Central memory CD8-positive, alpha-beta T cell (primary cell): ENCODE measurements around the gene SLA2.

Experiments used
- ATAC-seq: fragments of 150-1000 bp; cut with Tn5 transposase; replicated peaks from 2 replicates; pipeline ENCODE4 v1.10.0; 2022; ENCODE audit warnings: mild to moderate bottlenecking, moderate FRiP score, moderate number of reproducible peaks; ENCODE audit not compliant: poor library complexity, severe bottlenecking; ENCODE audit errors: extremely low read depth
- DNase-seq, 2 donors: peaks; one replicate each; pipeline ENCODE4 v3.0.0; 2021; ENCODE audit warnings: low spot score in 2 of 2
- H3K27ac Mint-ChIP-seq: one replicate; pipeline ENCODE4 v1.8.0; 2022; ENCODE audit warnings: low read depth, mild to moderate bottlenecking, moderate library complexity, mixed read lengths
- H3K27me3 Mint-ChIP-seq: one replicate; pipeline ENCODE4 v1.8.0; 2022; ENCODE audit warnings: mixed read lengths
- H3K36me3 Mint-ChIP-seq: one replicate; pipeline ENCODE4 v1.8.0; 2022; ENCODE audit warnings: mild to moderate bottlenecking, moderate library complexity, mixed read lengths; ENCODE audit not compliant: insufficient read depth
- H3K4me1 Mint-ChIP-seq: one replicate; pipeline ENCODE4 v1.8.0; 2022; ENCODE audit warnings: mixed read lengths
- H3K4me3 Mint-ChIP-seq: one replicate; pipeline ENCODE4 v1.8.0; 2022; ENCODE audit warnings: mild to moderate bottlenecking, moderate library complexity, mixed read lengths
- H3K9me3 Mint-ChIP-seq: one replicate; pipeline ENCODE4 v1.8.0; 2022; ENCODE audit warnings: mixed read lengths

SLA2 gene

DNA sequence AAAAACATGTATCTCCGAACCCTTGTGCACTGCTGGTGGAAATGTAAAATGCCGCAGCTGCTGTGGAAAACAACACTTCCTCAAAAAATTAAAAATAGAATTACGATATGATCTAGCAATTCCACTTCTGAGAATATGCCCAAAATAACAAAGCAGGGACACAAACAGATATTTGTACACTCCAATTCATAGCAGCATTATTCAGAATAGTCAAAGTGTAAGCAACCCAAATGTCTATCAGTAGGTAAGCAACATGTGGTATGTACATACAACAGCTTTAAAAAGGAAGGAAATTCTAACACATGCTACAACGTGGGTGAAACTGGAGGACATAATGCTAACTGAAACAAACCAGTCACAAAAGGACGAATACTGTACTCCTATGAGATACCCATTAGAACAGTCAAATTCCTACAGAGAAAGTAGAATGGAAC lies 46.1 kb downstream of the SLA2 start:
- H3K36me3 Mint-ChIP-seq, result peaks cover 2% of the 10 kb centered on the region
- no peak for ATAC-seq
- H3K9me3 Mint-ChIP-seq, result no peaks in the 10 kb centered on the region
- no peak overlapping the region for H3K27ac Mint-ChIP-seq
- DNase-seq, result no peak
- peaks cover 22% of the 10 kb centered on the region for H3K4me1 Mint-ChIP-seq
- no peaks in the 10 kb centered on the region for H3K27me3 Mint-ChIP-seq
- H3K4me3 Mint-ChIP-seq, result no peak overlapping the region

DNA sequence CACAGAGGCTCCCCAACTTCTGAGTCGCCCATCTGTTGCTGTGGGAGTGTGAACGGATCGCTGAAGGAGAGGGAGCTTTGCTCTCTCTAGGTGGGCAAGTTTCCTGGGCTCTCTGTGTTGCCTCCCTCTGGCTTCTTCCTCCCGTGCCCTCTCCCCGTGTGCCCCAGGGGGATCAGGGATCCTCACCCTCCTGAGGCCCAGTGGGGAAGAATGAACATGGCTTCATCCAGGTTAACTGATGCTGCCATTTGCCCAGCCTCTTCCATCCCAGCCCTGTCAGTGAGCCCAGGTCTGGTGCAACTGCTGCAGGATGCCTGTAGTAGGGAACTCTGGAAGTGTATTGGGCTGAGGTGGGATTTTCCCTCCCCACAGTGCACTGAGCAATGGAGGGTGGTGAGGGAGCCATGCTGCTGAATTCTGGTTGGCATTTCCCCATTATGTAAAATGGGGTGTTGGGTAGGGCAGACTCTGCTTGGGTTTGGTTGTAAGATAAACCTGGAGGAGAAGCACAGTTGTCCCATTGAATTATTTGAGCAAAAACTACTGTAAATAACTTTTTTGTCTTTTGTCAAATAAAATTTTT lies 52.6 kb downstream of the SLA2 start:
- Mint-ChIP-seq H3K4me3 (no peak overlapping the region), H3K36me3 (peaks cover 15% of the 10 kb centered on the region), H3K9me3 (no peaks in the 10 kb centered on the region), H3K27ac (peak overlapping the region; percentile 85), H3K4me1 (peaks cover 36% of the 10 kb centered on the region), H3K27me3 (no peaks in the 10 kb centered on the region)
- no peak for DNase-seq
- ATAC-seq, result no peak

DNA sequence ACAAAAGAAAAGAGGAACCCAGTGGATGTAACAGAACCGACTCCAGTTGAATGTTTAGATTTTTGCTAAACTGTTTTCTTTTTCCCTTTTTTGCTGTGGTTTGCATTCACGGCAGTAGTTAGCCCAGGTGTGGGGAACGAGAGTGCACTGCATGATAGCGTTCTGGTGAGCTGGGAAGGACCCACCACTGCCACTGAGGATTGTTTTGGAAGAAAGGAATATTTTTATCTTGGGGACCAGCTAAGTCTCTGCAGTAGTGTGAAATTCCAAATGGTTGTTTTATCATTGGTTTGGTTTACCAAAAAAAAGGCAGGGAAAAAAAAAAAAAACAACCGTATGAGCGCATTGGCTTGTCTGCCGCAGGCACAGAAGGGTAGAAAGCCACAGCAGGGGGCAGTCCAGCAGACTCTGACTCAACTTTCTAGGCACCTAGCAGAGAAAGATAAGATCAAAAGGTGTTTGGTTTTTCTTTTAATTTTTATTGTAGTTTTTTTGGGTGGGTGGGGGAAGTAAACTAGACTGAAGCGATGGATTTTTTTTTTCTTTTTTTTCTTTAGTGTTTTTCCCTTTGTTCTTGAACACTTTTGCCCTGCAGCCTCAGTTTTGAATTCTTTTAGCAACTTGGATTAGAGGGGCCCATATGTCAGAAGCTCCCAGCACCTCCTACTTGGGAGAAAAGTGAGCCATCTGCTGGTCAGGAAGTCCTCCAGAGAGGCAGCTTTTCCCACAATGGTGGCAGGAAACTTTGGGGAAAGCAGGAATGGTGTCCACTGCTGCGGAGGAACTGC lies 53.9 kb downstream of the SLA2 start:
- Mint-ChIP-seq H3K27ac (peak overlapping the region; percentile 85), H3K4me1 (peaks cover 42% of the 10 kb centered on the region), H3K4me3 (no peak overlapping the region), H3K9me3 (no peaks in the 10 kb centered on the region), H3K36me3 (peaks cover 15% of the 10 kb centered on the region), H3K27me3 (no peaks in the 10 kb centered on the region)
- DNase-seq (no peak), ATAC-seq (peak; percentile 17)

DNA sequence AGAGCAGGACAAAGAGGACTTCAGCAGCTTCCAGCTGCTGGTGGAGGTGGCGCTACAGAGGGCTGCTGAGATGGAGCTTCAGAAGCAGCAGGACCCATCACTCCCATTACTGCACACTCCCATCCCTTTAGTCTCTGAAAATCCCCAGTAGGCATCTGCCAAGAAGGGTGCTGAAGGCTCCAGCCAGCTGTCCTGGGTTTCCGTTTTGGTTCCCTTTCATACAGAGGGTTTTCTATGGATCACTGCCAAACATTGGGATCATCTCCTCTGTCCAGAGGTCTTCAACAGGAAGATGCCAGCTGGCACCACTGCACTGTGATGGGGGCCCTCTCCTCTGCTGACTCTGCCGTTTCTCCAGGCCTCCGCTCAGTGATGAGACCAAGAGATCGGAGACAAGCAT lies 54.7 kb downstream of the SLA2 start:
- peaks cover 46% of the 10 kb centered on the region for H3K4me1 Mint-ChIP-seq
- H3K9me3 Mint-ChIP-seq, result no peaks in the 10 kb centered on the region
- H3K36me3 Mint-ChIP-seq, result peaks cover 15% of the 10 kb centered on the region
- no peaks in the 10 kb centered on the region for H3K27me3 Mint-ChIP-seq
- no peak for ATAC-seq
- no peak overlapping the region for H3K4me3 Mint-ChIP-seq
- peak overlapping the region; percentile 25 for H3K27ac Mint-ChIP-seq
- DNase-seq, result no peak

DNA sequence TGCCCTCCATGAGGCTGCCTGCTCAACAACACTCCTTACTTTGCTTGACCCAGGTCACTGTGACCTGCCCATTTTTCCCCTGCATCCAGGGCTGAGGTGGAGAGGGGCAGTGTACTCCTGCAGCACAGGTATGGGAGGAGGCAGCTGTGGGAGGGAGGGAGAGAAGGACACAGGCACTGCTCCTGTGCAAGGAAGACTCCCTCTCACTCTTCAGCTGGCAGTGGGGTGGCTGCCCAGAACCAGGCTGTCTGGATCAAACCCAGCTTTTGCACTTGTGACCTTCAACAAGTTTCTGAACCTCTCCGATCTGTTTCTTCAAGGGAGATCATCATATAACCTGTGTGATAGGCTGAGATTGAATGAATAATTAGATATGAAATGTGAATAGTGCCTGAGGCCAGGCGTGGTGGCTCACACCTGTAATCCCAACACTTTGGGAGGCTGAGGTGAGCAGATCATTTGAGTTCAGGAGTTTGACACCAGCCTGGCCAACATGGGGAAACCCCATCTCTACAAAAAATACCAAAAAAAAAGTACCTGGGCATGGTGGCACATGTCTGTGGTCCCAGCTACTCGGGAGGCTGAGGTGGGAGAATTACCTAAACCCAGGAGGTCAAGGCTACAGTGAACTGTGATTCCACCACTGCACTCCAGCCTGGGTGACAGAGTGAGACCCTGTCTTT lies 58.5 kb downstream of the SLA2 start:
- Mint-ChIP-seq H3K36me3 (peaks cover 18% of the 10 kb centered on the region), H3K27me3 (no peaks in the 10 kb centered on the region), H3K4me1 (peaks cover 26% of the 10 kb centered on the region), H3K27ac (no peak overlapping the region), H3K4me3 (no peak overlapping the region), H3K9me3 (no peaks in the 10 kb centered on the region)
- ATAC-seq (no peak), DNase-seq (no peak)

DNA sequence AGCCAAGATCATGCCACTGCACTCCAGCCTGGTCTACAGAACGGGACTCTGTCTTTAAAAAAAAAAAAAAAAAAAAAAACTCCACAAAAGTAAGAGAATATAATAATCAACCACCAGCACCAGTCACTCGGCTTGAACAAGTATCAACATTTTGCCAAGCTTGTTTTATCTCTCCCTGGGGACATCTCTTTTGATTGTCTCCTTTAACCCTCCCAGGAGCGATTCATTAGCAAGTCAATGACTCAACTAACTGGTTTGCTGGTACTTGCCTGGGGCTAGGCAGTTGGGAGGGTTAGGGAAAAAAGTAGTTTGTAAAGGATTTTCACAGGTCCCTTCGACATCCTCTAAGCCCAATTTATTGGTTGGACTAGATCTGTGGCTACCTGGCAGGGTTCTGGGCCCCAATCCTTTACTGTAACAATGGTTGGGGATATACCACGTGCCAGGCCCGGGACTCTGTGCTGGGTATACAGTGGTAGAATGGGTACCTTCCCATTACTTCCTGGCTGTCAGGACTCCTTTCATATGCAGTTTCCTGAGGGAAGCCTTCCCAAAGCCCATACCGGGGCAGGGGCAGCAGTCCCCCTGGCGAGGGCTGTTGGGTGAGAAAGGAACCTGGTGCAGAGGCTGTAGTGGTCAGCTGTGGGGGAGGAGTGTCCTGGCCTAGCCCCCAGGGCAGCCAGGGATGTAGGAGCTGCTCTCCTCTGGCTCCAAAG lies 60.4 kb downstream of the SLA2 start:
- H3K36me3 Mint-ChIP-seq, result peaks cover 21% of the 10 kb centered on the region
- H3K27ac Mint-ChIP-seq, result no peak overlapping the region
- no peak overlapping the region for H3K4me3 Mint-ChIP-seq
- DNase-seq (no peak), ATAC-seq (no peak)
- no peaks in the 10 kb centered on the region for H3K27me3 Mint-ChIP-seq
- H3K9me3 Mint-ChIP-seq, result no peaks in the 10 kb centered on the region
- peaks cover 14% of the 10 kb centered on the region for H3K4me1 Mint-ChIP-seq

DNA sequence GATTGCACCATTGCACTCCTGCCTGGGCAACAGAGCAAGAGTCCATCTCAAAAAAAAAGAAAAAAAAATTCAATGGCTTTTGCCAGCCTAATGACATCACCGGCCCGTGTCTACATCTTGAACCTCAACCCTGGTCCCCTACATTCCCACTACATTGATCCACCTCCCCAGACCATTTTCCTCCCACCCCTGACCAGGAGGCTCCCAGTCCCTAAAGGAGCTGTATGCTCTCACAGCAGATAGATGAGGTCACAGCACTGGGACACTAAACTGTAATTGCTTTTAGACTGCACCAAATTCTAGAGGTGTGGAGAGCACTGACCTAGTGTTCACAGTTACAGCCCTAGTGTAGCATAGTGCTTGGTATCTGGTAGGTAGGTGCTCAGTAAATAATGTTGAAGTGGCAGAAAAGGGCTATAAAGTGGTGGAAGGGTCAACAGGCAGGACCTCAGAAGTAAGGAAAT lies 61.9 kb downstream of the SLA2 start:
- no peak for ATAC-seq
- peaks cover 29% of the 10 kb centered on the region for H3K36me3 Mint-ChIP-seq
- H3K27ac Mint-ChIP-seq, result no peak overlapping the region
- H3K4me3 Mint-ChIP-seq, result no peak overlapping the region
- no peaks in the 10 kb centered on the region for H3K9me3 Mint-ChIP-seq
- no peak for DNase-seq
- H3K4me1 Mint-ChIP-seq, result peaks cover 21% of the 10 kb centered on the region
- no peaks in the 10 kb centered on the region for H3K27me3 Mint-ChIP-seq

DNA sequence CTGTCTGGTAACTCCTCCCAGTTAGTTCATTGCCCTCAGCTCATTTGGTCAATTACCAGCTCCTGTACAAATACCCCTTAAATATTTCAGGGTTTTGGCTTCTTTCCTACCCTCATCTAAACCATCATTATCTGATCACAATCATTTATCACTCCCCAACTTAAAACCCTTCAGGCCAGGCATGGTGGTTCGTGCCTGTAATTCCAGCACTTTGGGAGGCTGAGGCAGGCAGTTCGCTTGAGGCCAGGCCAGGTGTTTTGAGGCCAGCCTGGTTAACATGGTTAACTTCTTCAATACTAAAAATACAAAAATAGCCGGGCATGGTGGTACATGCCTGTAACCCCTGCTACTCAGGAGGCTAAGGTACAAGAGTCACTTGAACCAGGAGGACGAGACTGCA lies 63.2 kb downstream of the SLA2 start:
- no peak for DNase-seq
- H3K36me3 Mint-ChIP-seq, result peaks cover 37% of the 10 kb centered on the region
- H3K9me3 Mint-ChIP-seq, result no peaks in the 10 kb centered on the region

DNA sequence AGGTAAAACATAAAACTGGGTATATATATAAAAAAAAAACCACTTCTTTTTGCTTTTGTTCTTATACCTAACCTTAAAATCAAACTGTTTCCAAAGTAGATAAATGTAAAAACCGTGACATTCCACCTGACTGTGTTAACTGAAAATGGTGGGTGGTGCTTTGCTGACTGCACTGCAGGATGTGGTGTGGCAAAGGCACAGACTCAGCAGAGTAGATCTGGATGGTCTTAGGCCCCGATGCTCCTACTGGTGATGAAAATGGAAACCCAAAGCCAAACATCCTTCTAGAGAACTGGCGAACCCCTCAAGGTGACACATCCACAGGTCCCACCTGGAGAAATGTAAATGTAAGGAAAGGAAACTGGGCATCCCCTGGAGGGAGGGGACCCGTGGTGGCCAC lies 63.7 kb downstream of the SLA2 start:
- Mint-ChIP-seq H3K4me1 (peaks cover 18% of the 10 kb centered on the region), H3K9me3 (no peaks in the 10 kb centered on the region), H3K27ac (peak overlapping the region; percentile 73), H3K27me3 (no peaks in the 10 kb centered on the region), H3K4me3 (no peak overlapping the region), H3K36me3 (peaks cover 37% of the 10 kb centered on the region)
- ATAC-seq (peak; percentile 67), DNase-seq (no peak)

More for the DNA sequence above, 63.2 kb downstream of the SLA2 start:
- ATAC-seq, result no peak
- Mint-ChIP-seq H3K27me3 (no peaks in the 10 kb centered on the region), H3K4me3 (no peak overlapping the region), H3K27ac (peak overlapping the region; percentile 73), H3K4me1 (peaks cover 21% of the 10 kb centered on the region)

DNA sequence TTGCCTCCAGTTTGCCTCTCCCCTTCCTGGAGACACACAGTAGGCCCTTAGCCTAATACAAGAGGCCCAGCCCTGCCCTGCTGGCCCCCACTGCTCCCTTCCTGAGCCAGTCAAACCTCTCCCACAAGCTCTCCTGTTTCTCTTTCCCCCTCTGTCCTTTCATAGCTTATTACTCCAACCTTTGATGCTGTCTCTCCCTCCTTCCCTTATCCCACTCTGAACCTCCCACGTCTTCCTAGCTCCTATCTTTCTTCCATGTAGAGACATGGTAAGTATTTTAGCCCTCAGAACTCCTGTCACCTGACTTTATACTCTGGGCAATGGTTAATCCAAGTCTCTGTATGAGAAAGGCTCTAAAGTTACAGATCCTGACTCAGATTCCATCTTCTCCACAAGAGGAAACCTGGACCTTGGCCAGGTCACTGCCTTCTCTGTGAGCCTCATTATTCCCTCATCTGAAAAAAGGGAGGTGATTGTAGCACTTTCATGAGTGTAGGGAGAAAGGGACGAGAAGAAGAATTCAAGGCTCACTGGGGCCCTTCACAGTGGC lies 65.9 kb downstream of the SLA2 start:
- no peaks in the 10 kb centered on the region for H3K27me3 Mint-ChIP-seq
- peaks cover 48% of the 10 kb centered on the region for H3K36me3 Mint-ChIP-seq
- ATAC-seq, result no peak
- H3K4me3 Mint-ChIP-seq, result peak overlapping the region; percentile 13
- no peak for DNase-seq
- H3K27ac Mint-ChIP-seq, result no peak overlapping the region
- no peaks in the 10 kb centered on the region for H3K9me3 Mint-ChIP-seq
- H3K4me1 Mint-ChIP-seq, result peaks cover 24% of the 10 kb centered on the region

DNA sequence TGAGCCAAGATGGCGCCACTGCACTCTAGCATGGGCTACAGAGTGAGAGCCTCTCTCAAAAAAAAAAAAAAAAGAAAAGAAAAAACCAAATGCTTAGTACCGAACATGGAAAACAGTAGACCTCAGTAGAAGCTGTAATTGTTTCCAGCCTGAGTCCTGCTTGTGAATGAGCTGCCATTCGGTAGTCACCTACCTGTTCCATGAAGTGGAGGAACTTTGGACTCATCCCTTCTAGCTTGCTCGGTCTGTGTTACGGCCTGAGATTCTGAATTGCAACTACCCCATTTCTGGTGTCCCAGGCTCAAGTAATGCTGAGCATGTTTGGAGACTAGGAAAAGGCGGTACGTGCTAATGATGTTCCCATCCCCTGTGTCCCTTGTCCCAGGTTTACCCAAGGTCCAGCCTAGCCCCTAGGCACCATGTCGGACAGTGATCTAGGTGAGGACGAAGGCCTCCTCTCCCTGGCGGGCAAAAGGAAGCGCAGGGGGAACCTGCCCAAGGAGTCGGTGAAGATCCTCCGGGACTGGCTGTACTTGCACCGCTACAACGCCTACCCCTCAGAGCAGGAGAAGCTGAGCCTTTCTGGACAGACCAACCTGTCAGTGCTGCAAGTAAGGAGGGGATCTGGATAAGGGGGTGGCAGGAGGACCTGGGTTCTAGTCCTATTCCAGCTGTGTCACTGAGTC lies 67.5 kb downstream of the SLA2 start:
- no peaks in the 10 kb centered on the region for H3K27me3 Mint-ChIP-seq
- no peaks in the 10 kb centered on the region for H3K9me3 Mint-ChIP-seq
- no peak for DNase-seq
- H3K4me3 Mint-ChIP-seq, result no peak overlapping the region
- peaks cover 27% of the 10 kb centered on the region for H3K4me1 Mint-ChIP-seq
- ATAC-seq, result no peak
- peaks cover 51% of the 10 kb centered on the region for H3K36me3 Mint-ChIP-seq
- H3K27ac Mint-ChIP-seq, result no peak overlapping the region

DNA sequence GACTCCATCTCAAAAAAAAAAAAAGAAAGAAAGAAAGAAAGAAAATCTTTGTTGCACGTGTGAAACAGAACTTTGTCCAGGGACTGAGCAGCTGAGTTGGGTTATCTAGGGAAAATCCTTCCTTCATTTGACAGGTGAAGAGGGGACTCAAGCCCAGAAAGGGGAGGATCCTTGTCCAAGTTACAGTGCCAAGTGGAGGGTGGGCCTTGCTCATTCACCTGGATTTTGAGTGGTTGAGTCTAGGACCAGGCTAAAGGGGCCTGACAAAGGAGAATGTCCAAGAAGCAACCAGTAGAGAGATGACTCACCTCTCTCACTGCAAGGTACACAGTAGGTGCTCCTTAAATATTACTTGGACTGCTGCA lies 69.9 kb downstream of the SLA2 start:
- no peaks in the 10 kb centered on the region for H3K27me3 Mint-ChIP-seq
- no peaks in the 10 kb centered on the region for H3K9me3 Mint-ChIP-seq
- H3K36me3 Mint-ChIP-seq, result peaks cover 47% of the 10 kb centered on the region
- peak overlapping the region; percentile 93 for H3K27ac Mint-ChIP-seq
- no peak for ATAC-seq
- DNase-seq, result no peak
- peaks cover 41% of the 10 kb centered on the region for H3K4me1 Mint-ChIP-seq
- no peak overlapping the region for H3K4me3 Mint-ChIP-seq
